B cell (primary cell): Measurements from ENCODE around the gene CCNA2. TPM values are rescaled to one million over a fixed set of nuclear protein-coding genes. Genes with fewer than 3 reads are reported as not detected.

ENCODE experiments used
- ATAC-seq: fragments of 200-7000 bp; cut with Tn5 transposase; one replicate; pipeline ENCODE4 v1.10.0; 2021; ENCODE audit warnings: low read depth, mild to moderate bottlenecking, moderate number of reproducible peaks, moderate library complexity
- CTCF ChIA-PET: fragments of 350-600 bp; sonication (Branson Sonifier 250); formaldehyde crosslinking; loops from one replicate; lab custom pipeline; 2021; ENCODE audit warnings: antibody characterized with exemption, inconsistent platforms; lab: Charles Lee
- POLR2A ChIA-PET: fragments of 350-600 bp; sonication (Branson Sonifier 250); formaldehyde crosslinking; loops from one replicate; lab custom pipeline; 2021; ENCODE audit warnings: antibody characterized with exemption; lab: Charles Lee
- DNase-seq: peaks from one replicate; pipeline ENCODE4 v3.0.0; 2013
- H2AFZ ChIP-seq: 2 replicates; pipeline ENCODE4 v1.6.1; 2012; ENCODE audit warnings: mild to moderate bottlenecking, low read depth, low read length; ENCODE audit not compliant: insufficient read depth, poor library complexity, severe bottlenecking
- H3K27ac ChIP-seq, 2 donors: 1 replicate in 1 of 2; 2 replicates in 1 of 2; pipeline ENCODE4 v1.5.1; 2012 to 2013; ENCODE audit warnings: low read length in 2 of 2, mild to moderate bottlenecking in 2 of 2, moderate library complexity in 1 of 2
- H3K27me3 ChIP-seq, 4 experiments: fragments of 200-600 bp in 1 of 4; sonication (generic) in 1 of 4; replicated peaks in 1 of 4; 1 replicate in 2 of 4; 2 replicates in 2 of 4; pipeline versions ENCODE4 v1.6.1 to v1.7.0; 2013 to 2016; ENCODE audit warnings: low read length in 3 of 4, mild to moderate bottlenecking in 2 of 4, mixed read lengths in 1 of 4, moderate library complexity in 1 of 4; ENCODE audit not compliant: insufficient read depth in 4 of 4, control insufficient read depth in 3 of 4; ENCODE audit errors: control extremely low read depth in 1 of 4
- H3K36me3 ChIP-seq, 2 experiments: replicated peaks in 1 of 2; 1 replicate in 1 of 2; 2 replicates in 1 of 2; pipeline versions ENCODE4 v1.6.1 to v1.7.1; 2013; ENCODE audit warnings: low read length in 1 of 2; ENCODE audit not compliant: insufficient read depth in 2 of 2, control insufficient read depth in 1 of 2; ENCODE audit errors: control extremely low read depth in 1 of 2, extremely low read depth in 1 of 2
- H3K4me1 ChIP-seq, 2 donors: fragments of 200-600 bp in 1 of 2; sonication (generic) in 1 of 2; 1 replicate in 1 of 2; 2 replicates in 1 of 2; pipeline versions ENCODE4 v1.5.1 to v1.6.1; 2013 to 2017; ENCODE audit warnings: low read length in 2 of 2; ENCODE audit not compliant: control insufficient read depth in 2 of 2, insufficient read depth in 2 of 2
- H3K4me2 ChIP-seq: replicated peaks from 2 replicates; pipeline ENCODE3; 2012; ENCODE audit warnings: mild to moderate bottlenecking, low read depth, low read length; ENCODE audit not compliant: poor library complexity, severe bottlenecking
- H3K4me3 ChIP-seq, 5 experiments: fragments of 200-600 bp in 1 of 5; sonication (generic) in 1 of 5; 1 replicate in 3 of 5; 2 replicates in 2 of 5; pipeline versions ENCODE4 v1.5.1 to v1.7.0; 2011 to 2016; ENCODE audit warnings: low read length in 4 of 5, mild to moderate bottlenecking in 4 of 5, low read depth in 2 of 5, control low read depth in 1 of 5, moderate library complexity in 1 of 5; ENCODE audit not compliant: insufficient read depth in 1 of 5; ENCODE audit errors: control extremely low read depth in 1 of 5, extremely low read depth in 1 of 5
- H3K79me2 ChIP-seq: fragments of 200-600 bp; sonication (generic); one replicate; pipeline ENCODE4 v1.6.0; 2016; ENCODE audit warnings: low read length; ENCODE audit not compliant: control insufficient read depth, insufficient read depth
- H3K9ac ChIP-seq: fragments of 200-600 bp; sonication (generic); 2 replicates; pipeline ENCODE4 v1.6.1; 2017; ENCODE audit warnings: mild to moderate bottlenecking, low read length, moderate library complexity
- H3K9me3 ChIP-seq, 3 donors: one replicate each; pipeline versions ENCODE4 v1.6.1 to v1.7.1; 2013; ENCODE audit warnings: low read length in 2 of 3; ENCODE audit not compliant: control insufficient read depth in 2 of 3, insufficient read depth in 1 of 3; ENCODE audit errors: control extremely low read depth in 1 of 3
- H4K20me1 ChIP-seq: 2 replicates; pipeline ENCODE4 v1.6.0; 2012; ENCODE audit warnings: mild to moderate bottlenecking, low read length; ENCODE audit not compliant: insufficient read depth, control insufficient read depth, poor library complexity, severe bottlenecking
- H3K27ac Mint-ChIP-seq: one replicate; pipeline ENCODE4 v1.8.0; 2021; ENCODE audit warnings: mixed read lengths
- H3K27me3 Mint-ChIP-seq: one replicate; pipeline ENCODE4 v1.8.0; 2021; ENCODE audit warnings: mixed read lengths
- H3K4me1 Mint-ChIP-seq: one replicate; pipeline ENCODE4 v1.8.0; 2021; ENCODE audit warnings: mixed read lengths
- H3K4me3 Mint-ChIP-seq: one replicate; pipeline ENCODE4 v1.8.0; 2021; ENCODE audit warnings: mixed read lengths
- H3K9me3 Mint-ChIP-seq: one replicate; pipeline ENCODE4 v1.8.0; 2022; ENCODE audit warnings: mixed read lengths; ENCODE audit not compliant: insufficient read depth
- CTCF ChIP-seq: fragments of 200-600 bp; IDR thresholded peaks from one replicate; pipeline ENCODE4 v1.8.0; 2022; ENCODE audit warnings: antibody characterized with exemption, mild to moderate bottlenecking
- EZH2 ChIP-seq: IDR thresholded peaks from 2 replicates; pipeline ENCODE4 v1.6.1; 2012; ENCODE audit warnings: borderline replicate concordance, low read depth, mild to moderate bottlenecking, moderate library complexity, low read length; ENCODE audit not compliant: insufficient read depth, poor library complexity, severe bottlenecking
- WGBS: methylation state at CpG from one replicate; pipeline ENCODE4 v1.1.5; 2013; ENCODE audit warnings: missing lambda C conversion rate; ENCODE audit not compliant: insufficient coverage; 5-methylcytosine and 5-hydroxymethylcytosine counted together
- intact Hi-C: fragments of 100-400 bp; cut with micrococcal nuclease; formaldehyde crosslinking; loops from one replicate; pipeline ENCODE4 v1.10.0; 2022
- polyA plus RNA-seq: library from polyadenylated mRNA; depleted of rRNA; stranded (reverse); fragments of >200 nt; gene quantifications from 2 replicates; pipeline ENCODE4 v1.2.3, GENCODE V29; 2012
- total RNA-seq, 2 donors: library from RNA; stranded (reverse); fragments of 120-200 nt in 1 of 2; gene quantifications; 1 replicate in 1 of 2; 2 replicates in 1 of 2; pipeline versions ENCODE4 v1.2.3 to v1.2.4, GENCODE V29; 2013 to 2022

Gene CCNA2
- total and polyA plus RNA-seq, 2 donors (not counting 1 experiment from before 2014, with no cell fraction given), result 0.84 to 0.94 TPM

GRCh38 chr4:121818215-121818614 is 5.5 kb downstream of the CCNA2 start:
- DNase-seq (no peak), ATAC-seq (no peak)
- TF ChIP-seq CTCF, result no peak
- TF ChIP-seq EZH2, result no peak
- Histone ChIP-seq H3K9me3 (no peaks in the 10 kb centered on the region), H3K4me3 (no peak overlapping the region), H3K4me2 (no peak overlapping the region), H3K79me2 (peaks cover 9% of the 10 kb centered on the region), H3K27me3 (no peaks in the 10 kb centered on the region), H3K4me1 (peaks cover 6% of the 10 kb centered on the region in 2 donors), H3K27ac (no peak overlapping the region), H3K36me3 (peaks cover 2 to 40% of the 10 kb centered on the region in 2 experiments), H3K9ac (no peak overlapping the region), H2AFZ (no peak overlapping the region), H4K20me1 (no peaks in the 10 kb centered on the region)
- POLR2A ChIA-PET, result no interaction called here
- Mint-ChIP-seq H3K4me3 (no peak overlapping the region), H3K27me3 (no peaks in the 10 kb centered on the region), H3K27ac (no peak overlapping the region), H3K9me3 (no peaks in the 10 kb centered on the region), H3K4me1 (peaks cover 9% of the 10 kb centered on the region)
- intact Hi-C loops, result no loop called here
- CTCF ChIA-PET, result no interaction called here
- WGBS, result 70% methylated on average over 1 of the region's 1 CpG

GRCh38 chr4:121817701-121818100 is 6.0 kb downstream of the CCNA2 start:
- Histone ChIP-seq H3K4me3 (no peak overlapping the region), H3K27me3 (no peaks in the 10 kb centered on the region), H3K4me1 (peaks cover under 1 to 1% of the 10 kb centered on the region in 2 donors), H2AFZ (no peak overlapping the region), H3K79me2 (peaks cover 4% of the 10 kb centered on the region), H3K4me2 (no peak overlapping the region), H4K20me1 (no peaks in the 10 kb centered on the region), H3K9ac (no peak overlapping the region), H3K9me3 (no peaks in the 10 kb centered on the region), H3K27ac (no peak overlapping the region), H3K36me3 (peaks cover 3 to 45% of the 10 kb centered on the region in 2 experiments)
- no peak for TF ChIP-seq CTCF
- TF ChIP-seq EZH2, result no peak
- DNase-seq, result no peak
- no peak overlapping the region for H3K27ac Mint-ChIP-seq
- no peaks in the 10 kb centered on the region for H3K27me3 Mint-ChIP-seq
- no peaks in the 10 kb centered on the region for H3K9me3 Mint-ChIP-seq
- H3K4me3 Mint-ChIP-seq, result no peak overlapping the region
- intact Hi-C loops, result no loop called here
- ChIA-PET POLR2A (no interaction called here), CTCF (no interaction called here)
- ATAC-seq, result no peak
- peaks cover 4% of the 10 kb centered on the region for H3K4me1 Mint-ChIP-seq
- no CpG with 5 or more reads among the region's 1 CpG for WGBS
